ENCODE data around the gene MAGI1. TPM values are rescaled to one million over a fixed set of nuclear protein-coding genes. Genes with fewer than 3 reads are reported as not detected.

Gene MAGI1
- total and polyA plus RNA-seq, 2 experiments from 2014 or later = 33.9 to 87.0 TPM

DNA sequence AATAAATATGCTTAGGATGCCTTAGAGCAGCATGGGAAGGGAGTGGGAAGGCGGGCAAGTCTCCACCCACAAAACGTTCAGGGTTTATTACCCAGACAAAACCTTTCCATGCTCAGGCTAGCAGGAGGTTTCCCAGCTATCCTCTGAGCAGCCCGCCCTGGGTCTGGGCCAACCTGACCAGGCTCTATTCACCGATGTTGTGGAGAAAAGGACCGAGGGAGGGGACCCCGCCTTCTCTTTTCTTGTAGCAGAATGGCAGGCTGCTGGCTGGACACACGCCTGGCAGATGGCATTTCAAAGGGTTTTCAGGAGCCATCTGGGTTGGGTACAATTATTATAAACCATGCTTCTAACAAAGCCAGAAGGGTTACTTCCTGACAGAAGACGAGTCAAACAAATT is 540.9 kb downstream of the MAGI1 start:
- peaks cover 23% of the 10 kb centered on the region for H3K4me1 ChIP-seq (ENCODE audit: low read depth)
- H3K36me3 ChIP-seq = no peaks in the 10 kb centered on the region
- DNase-seq (ENCODE audit: low read depth in 1 of 2, low spot score in 1 of 2) = no peak
- H3K27me3 ChIP-seq = no peaks in the 10 kb centered on the region
- no peak overlapping the region for H3K27ac ChIP-seq
- no peak for TF ChIP-seq CTCF (IDR thresholded peaks at IDR 0.05; ENCODE audit: low read depth, low read length)
- no peak overlapping the region for H3K4me3 ChIP-seq
- no peaks in the 10 kb centered on the region for H3K9me3 ChIP-seq (ENCODE audit: low read depth)

GRCh38 chr3:65497236-65497635 is 541.5 kb downstream of the MAGI1 start:
- DNase-seq (ENCODE audit: low read depth in 1 of 2, low spot score in 1 of 2) = no peak
- Histone ChIP-seq H3K9me3 (ENCODE audit: low read depth) (no peaks in the 10 kb centered on the region), H3K27ac (no peak overlapping the region), H3K4me3 (no peak overlapping the region), H3K36me3 (no peaks in the 10 kb centered on the region), H3K4me1 (ENCODE audit: low read depth) (peaks cover 23% of the 10 kb centered on the region), H3K27me3 (no peaks in the 10 kb centered on the region)
- TF ChIP-seq CTCF (IDR thresholded peaks at IDR 0.05; ENCODE audit: low read depth, low read length) = no peak

GRCh38 chr3:65493938-65494337 is 544.8 kb downstream of the MAGI1 start:
- H3K4me1 ChIP-seq (ENCODE audit: low read depth) = peaks cover 16% of the 10 kb centered on the region
- DNase-seq (ENCODE audit: low read depth in 1 of 2, low spot score in 1 of 2) = no peak
- H3K27ac ChIP-seq = no peak overlapping the region
- H3K36me3 ChIP-seq = no peaks in the 10 kb centered on the region
- H3K9me3 ChIP-seq (ENCODE audit: low read depth) = no peaks in the 10 kb centered on the region
- no peak for TF ChIP-seq CTCF (IDR thresholded peaks at IDR 0.05; ENCODE audit: low read depth, low read length)
- H3K4me3 ChIP-seq = no peak overlapping the region
- no peaks in the 10 kb centered on the region for H3K27me3 ChIP-seq

GRCh38 chr3:65493371-65493882 is 545.3 kb downstream of the MAGI1 start:
- Histone ChIP-seq H3K4me3 (no peak overlapping the region), H3K4me1 (ENCODE audit: low read depth) (peaks cover 16% of the 10 kb centered on the region), H3K27ac (no peak overlapping the region), H3K27me3 (no peaks in the 10 kb centered on the region), H3K36me3 (no peaks in the 10 kb centered on the region), H3K9me3 (ENCODE audit: low read depth) (no peaks in the 10 kb centered on the region)
- DNase-seq (ENCODE audit: low read depth in 1 of 2, low spot score in 1 of 2) = no peak
- no peak for TF ChIP-seq CTCF (IDR thresholded peaks at IDR 0.05; ENCODE audit: low read depth, low read length)

DNA sequence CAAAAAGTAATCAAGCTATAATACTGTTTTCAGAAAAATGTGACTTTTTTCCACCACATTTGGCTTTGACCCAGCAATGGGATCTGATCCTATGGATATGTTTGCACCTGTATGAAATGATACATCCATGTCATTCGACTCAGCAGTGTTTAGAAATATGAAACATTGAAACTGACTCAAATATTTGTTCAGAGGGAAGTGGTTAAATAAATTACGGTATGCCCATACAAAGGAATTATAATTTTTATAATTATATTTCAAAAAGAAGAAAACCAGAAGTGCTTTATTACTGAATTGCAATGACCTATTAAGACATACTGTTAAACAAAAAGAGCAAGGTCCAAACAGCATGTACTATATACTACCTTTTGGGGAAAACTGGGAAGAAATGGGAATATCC is 546.5 kb downstream of the MAGI1 start:
- no peaks in the 10 kb centered on the region for H3K9me3 ChIP-seq (ENCODE audit: low read depth)
- no peak for TF ChIP-seq CTCF (IDR thresholded peaks at IDR 0.05; ENCODE audit: low read depth, low read length)
- no peak overlapping the region for H3K4me3 ChIP-seq
- no peaks in the 10 kb centered on the region for H3K27me3 ChIP-seq
- H3K36me3 ChIP-seq = no peaks in the 10 kb centered on the region
- H3K27ac ChIP-seq = no peak overlapping the region
- H3K4me1 ChIP-seq (ENCODE audit: low read depth) = peaks cover 14% of the 10 kb centered on the region
- no peak for DNase-seq (ENCODE audit: low read depth in 1 of 2, low spot score in 1 of 2)

GRCh38 chr3:65490114-65490513 is 548.6 kb downstream of the MAGI1 start:
- no peaks in the 10 kb centered on the region for H3K36me3 ChIP-seq
- H3K4me3 ChIP-seq = no peak overlapping the region
- no peak for TF ChIP-seq CTCF (IDR thresholded peaks at IDR 0.05; ENCODE audit: low read depth, low read length)
- peaks cover 21% of the 10 kb centered on the region for H3K4me1 ChIP-seq (ENCODE audit: low read depth)
- no peaks in the 10 kb centered on the region for H3K27me3 ChIP-seq
- H3K27ac ChIP-seq = no peak overlapping the region
- DNase-seq (ENCODE audit: low read depth in 1 of 2, low spot score in 1 of 2) = no peak
- no peaks in the 10 kb centered on the region for H3K9me3 ChIP-seq (ENCODE audit: low read depth)
